Measurements from ENCODE around the gene TRAF3. TPM values are rescaled to one million over a fixed set of nuclear protein-coding genes. Genes with fewer than 3 reads are reported as not detected.
A peak's percentile ranks its signal among the peaks of the same experiment; 100 is the strongest.

TRAF3 gene
- total RNA-seq, 1 donor from 2014 or later: 19.7 TPM

DNA sequence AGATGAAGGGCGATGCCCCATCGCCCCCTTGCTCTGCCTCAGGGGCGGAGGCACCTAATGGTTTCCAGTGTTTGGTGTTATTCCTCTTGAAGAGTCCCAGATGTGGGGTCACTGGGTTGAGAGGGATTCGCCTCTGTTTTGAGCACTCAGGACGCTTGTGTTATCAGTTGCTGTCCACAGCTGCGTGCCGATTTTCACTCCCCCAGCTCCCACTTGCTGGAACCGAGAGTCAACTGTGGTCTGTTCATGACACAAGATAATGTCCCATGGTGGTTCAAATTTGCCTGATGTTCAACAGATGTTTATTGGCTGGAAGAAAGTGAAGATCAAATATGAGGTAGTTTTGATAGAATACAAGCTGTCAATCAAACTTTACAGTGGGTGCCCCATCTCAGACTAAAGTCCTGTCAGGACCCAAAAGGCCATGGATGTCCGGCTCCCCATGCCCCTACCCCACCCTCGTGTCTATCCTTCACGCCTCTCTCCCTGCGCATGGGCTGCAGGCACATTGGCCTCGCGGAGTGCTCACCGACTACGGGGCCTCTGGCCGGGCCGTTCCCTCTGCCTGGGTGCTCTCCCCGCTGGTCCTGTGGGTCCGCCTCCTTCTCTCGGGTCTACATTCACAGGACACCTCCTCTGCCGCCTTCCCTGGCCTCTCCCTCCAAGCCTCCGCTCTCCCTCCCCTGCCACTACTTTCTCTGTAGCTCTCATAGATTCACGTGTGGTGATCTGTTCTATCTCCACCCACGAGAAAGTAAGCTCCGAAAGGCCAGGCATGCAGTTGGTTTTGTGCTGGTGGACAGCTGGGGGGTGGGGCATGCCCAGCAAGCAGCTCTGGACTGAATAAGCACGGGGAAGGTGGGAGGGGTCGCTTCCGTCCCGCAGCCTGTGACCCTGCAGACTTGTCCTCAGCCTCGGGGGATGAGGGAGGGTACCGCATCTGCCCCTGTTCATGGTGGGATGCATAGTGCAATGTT, 6.8 kb upstream of the TRAF3 start:
- DNase-seq (peak; percentile 39), ATAC-seq (no peak)
- Histone ChIP-seq H3K4me1 (no peaks in the 10 kb centered on the region), H3K36me3 (no peaks in the 10 kb centered on the region), H3K27ac (no peak overlapping the region), H3K9me3 (no peaks in the 10 kb centered on the region), H3K27me3 (ENCODE audit: low read depth) (no peaks in the 10 kb centered on the region), H3K4me3 (no peak overlapping the region)
- TF ChIP-seq, protein P1, sequence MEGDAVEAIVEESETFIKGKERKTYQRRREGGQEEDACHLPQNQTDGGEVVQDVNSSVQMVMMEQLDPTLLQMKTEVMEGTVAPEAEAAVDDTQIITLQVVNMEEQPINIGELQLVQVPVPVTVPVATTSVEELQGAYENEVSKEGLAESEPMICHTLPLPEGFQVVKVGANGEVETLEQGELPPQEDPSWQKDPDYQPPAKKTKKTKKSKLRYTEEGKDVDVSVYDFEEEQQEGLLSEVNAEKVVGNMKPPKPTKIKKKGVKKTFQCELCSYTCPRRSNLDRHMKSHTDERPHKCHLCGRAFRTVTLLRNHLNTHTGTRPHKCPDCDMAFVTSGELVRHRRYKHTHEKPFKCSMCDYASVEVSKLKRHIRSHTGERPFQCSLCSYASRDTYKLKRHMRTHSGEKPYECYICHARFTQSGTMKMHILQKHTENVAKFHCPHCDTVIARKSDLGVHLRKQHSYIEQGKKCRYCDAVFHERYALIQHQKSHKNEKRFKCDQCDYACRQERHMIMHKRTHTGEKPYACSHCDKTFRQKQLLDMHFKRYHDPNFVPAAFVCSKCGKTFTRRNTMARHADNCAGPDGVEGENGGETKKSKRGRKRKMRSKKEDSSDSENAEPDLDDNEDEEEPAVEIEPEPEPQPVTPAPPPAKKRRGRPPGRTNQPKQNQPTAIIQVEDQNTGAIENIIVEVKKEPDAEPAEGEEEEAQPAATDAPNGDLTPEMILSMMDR (IDR thresholded peaks at IDR 0.05): no peak
- intact Hi-C loops (cut with DNase I): no loop called here

DNA sequence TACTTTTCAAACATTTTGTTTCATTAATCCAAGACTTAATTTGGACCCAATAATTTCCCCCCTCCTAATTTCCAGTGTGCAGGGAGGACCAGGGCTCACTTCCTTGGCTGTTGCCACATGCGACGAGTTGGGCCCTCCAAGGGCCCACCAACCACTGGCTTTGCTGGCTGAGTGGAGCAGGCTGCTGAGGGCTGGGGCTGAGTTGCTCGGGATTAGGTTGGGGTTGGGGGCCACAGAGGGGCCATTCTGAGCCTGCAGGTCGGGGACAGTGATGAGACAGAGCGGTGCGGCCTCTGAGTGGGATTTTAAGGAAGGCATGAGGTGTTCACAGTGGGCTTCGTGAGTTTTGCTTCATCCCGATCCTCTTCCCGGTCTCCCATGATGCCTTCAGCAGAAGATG, 6.1 kb upstream of the TRAF3 start:
- Histone ChIP-seq H3K9me3 (no peaks in the 10 kb centered on the region), H3K36me3 (no peaks in the 10 kb centered on the region), H3K4me1 (no peaks in the 10 kb centered on the region), H3K27me3 (ENCODE audit: low read depth) (no peaks in the 10 kb centered on the region), H3K27ac (no peak overlapping the region), H3K4me3 (no peak overlapping the region)
- intact Hi-C loops (cut with DNase I): no loop called here
- DNase-seq (peak; percentile 24), ATAC-seq (no peak)
- TF ChIP-seq, protein P1 (IDR thresholded peaks at IDR 0.05): no peak

DNA sequence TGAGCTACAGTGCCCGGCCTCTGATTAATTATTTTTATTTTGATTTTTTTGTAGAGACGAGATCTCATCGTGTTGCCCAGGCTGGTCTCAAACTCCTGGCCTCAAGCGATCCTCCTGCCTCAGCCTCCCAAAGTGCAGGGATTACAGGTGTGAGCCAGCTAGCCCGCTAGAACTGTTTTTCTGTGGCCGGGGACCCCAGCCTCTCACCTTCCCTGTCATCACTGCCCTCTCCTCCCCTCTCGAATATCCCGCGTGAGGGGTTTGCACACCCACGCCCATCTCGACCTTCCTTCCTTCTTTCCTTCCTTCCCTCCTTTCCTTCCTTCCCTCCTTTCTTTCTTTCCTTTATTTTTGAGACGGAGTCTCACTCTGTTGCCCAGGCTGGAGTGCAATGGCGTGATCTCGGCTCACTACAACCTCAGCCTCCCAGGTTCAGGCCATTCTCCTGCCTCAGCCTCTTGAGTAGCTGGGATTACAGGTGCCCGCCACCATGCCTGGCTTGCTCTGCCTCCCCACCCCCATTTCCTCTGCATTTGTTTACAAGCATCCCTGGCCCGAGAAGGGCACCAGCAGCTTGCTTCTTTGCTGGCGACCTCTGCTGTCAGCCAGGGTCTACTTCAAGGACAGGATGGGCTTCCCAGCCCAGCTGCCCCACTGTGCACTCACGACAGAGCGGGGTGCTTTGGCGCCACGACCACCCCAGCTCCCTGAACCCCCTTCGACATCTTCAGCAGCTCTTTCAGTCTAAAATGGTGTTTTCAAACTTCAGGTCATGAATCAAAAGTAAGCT, 4.3 kb upstream of the TRAF3 start:
- ATAC-seq (no peak), DNase-seq (peak; percentile 14)
- intact Hi-C loops (cut with DNase I): no loop called here
- no peaks in the 10 kb centered on the region for H3K9me3 ChIP-seq
- H3K27me3 ChIP-seq (ENCODE audit: low read depth): no peaks in the 10 kb centered on the region
- H3K27ac ChIP-seq: no peak overlapping the region
- no peaks in the 10 kb centered on the region for H3K36me3 ChIP-seq
- H3K4me3 ChIP-seq: no peak overlapping the region
- H3K4me1 ChIP-seq: no peaks in the 10 kb centered on the region
- TF ChIP-seq, protein P1 (IDR thresholded peaks at IDR 0.05): no peak

DNA sequence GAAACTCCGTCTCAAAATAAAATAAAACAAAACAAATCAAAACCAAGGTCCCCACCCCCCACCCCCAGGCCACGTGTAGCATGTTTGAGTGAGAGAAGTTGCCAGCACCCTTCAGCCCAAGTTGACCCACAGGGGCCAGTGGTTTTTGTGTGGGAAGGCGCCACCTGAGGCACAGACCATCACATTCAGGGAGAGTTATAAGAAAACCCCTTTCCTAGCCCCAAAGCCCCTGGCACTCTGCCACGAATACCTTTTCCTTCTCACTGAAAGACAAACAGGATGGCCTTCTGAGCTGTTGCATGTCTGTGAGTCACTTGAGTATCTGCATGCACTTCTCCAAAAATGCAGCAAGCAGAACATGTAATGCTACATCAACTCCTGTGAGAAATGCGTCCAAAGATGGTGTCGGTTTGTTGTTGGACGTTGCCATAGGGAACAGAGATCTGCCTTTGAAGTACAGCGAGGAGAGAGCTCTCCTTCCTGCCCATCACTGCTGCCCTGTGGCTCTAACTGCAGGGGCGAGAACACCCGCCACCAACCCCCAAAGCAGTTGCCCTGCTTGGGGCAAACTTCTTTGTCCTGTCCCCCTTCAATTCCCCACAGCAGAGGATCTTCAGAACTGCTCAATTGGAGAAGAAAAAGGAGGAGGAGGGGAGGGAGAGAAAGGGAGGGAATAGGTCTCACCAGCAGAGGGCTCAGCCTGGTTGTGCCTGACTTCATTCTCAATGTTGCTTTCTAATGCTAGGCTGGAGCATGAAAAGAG, 2.7 kb upstream of the TRAF3 start:
- ATAC-seq (peak; percentile 62 to 69), DNase-seq (no peak)
- no peaks in the 10 kb centered on the region for H3K36me3 ChIP-seq
- H3K4me3 ChIP-seq: no peak overlapping the region
- no peaks in the 10 kb centered on the region for H3K27me3 ChIP-seq (ENCODE audit: low read depth)
- TF ChIP-seq, protein P1 (IDR thresholded peaks at IDR 0.05): peak; percentile 75
- H3K27ac ChIP-seq: peak overlapping the region; percentile 18
- H3K4me1 ChIP-seq: peaks cover 11% of the 10 kb centered on the region
- intact Hi-C loops (cut with DNase I): no loop called here
- no peaks in the 10 kb centered on the region for H3K9me3 ChIP-seq

Data from lower lobe of right lung (tissue), 2 donors.